H1 (cell line): ENCODE results near the gene PARD3. TPM values are rescaled to one million over a fixed set of nuclear protein-coding genes. Genes with fewer than 3 reads are reported as not detected.

Experiments
- CTCF ChIA-PET: fragments of 300-600 bp; sonication (Branson Sonifier 250); formaldehyde crosslinking; loops from one replicate; lab custom pipeline; 2021; ENCODE audit not compliant: partially characterized antibody; lab: Charles Lee
- POLR2A ChIA-PET: fragments of 300-600 bp; sonication (Branson Sonifier 250); formaldehyde crosslinking; loops from one replicate; lab custom pipeline; 2021; ENCODE audit warnings: inconsistent platforms; ENCODE audit not compliant: partially characterized antibody; lab: Charles Lee
- DNase-seq, 2 experiments: peaks; one replicate each; pipeline versions ENCODE4 v3.0.0 to v3.0.0-alpha.2; 2010 to 2022; ENCODE audit warnings: low spot score in 2 of 2, low read depth in 1 of 2, mixed read lengths in 1 of 2
- FAIRE-seq: peaks from 2 replicates; lab custom pipeline; 2011; peaks lifted over from hg19 to GRCh38; lab: Jason Lieb, UNC
- H2AFZ ChIP-seq: 2 replicates; pipeline ENCODE4 v1.8.1; 2012; ENCODE audit warnings: low read length, inconsistent platforms
- H2AK5ac ChIP-seq: 2 replicates; pipeline ENCODE4 v1.6.1; 2013; ENCODE audit warnings: low read depth, low read length
- H2BK120ac ChIP-seq: replicated peaks from 2 replicates; pipeline ENCODE3; 2013; ENCODE audit warnings: low read depth, low read length, inconsistent platforms
- H2BK12ac ChIP-seq: 2 replicates; pipeline ENCODE4 v1.6.1; 2013; ENCODE audit warnings: low read depth, low read length
- H2BK15ac ChIP-seq: 2 replicates; pipeline ENCODE4 v1.6.1; 2013; ENCODE audit warnings: low read length
- H2BK20ac ChIP-seq: 2 replicates; pipeline ENCODE4 v1.6.1; 2013; ENCODE audit warnings: low read length
- H2BK5ac ChIP-seq: 2 replicates; pipeline ENCODE4 v1.6.1; 2013; ENCODE audit warnings: low read depth, low read length
- H3K14ac ChIP-seq: 2 replicates; pipeline ENCODE4 v1.6.1; 2013; ENCODE audit warnings: inconsistent platforms; ENCODE audit not compliant: insufficient read length
- H3K18ac ChIP-seq: 2 replicates; pipeline ENCODE4 v1.6.1; 2013; ENCODE audit warnings: low read length; ENCODE audit errors: extremely low read depth
- H3K23ac ChIP-seq: 2 replicates; pipeline ENCODE4 v1.6.1; 2013; ENCODE audit warnings: inconsistent platforms; ENCODE audit not compliant: insufficient read length
- H3K23me2 ChIP-seq: 2 replicates; pipeline ENCODE4 v1.6.1; 2013; ENCODE audit warnings: low read depth, low read length
- H3K27ac ChIP-seq: 2 replicates; pipeline ENCODE4 v1.6.1; 2011; ENCODE audit warnings: low read depth, low read length, inconsistent platforms
- H3K27me3 ChIP-seq, 4 experiments: replicated peaks in 1 of 4; 1 replicate in 1 of 4; 2 replicates in 3 of 4; pipeline versions ENCODE4 v1.6.1 to v1.8.1; 2011 to 2013; ENCODE audit warnings: low read length in 3 of 4, mild to moderate bottlenecking in 3 of 4, inconsistent platforms in 2 of 4, mixed read lengths in 2 of 4, moderate library complexity in 1 of 4; ENCODE audit not compliant: control insufficient read depth in 3 of 4, insufficient read depth in 3 of 4; ENCODE audit errors: extremely low read depth in 1 of 4
- H3K36me3 ChIP-seq, 4 experiments: 2 replicates each; pipeline versions ENCODE4 v1.6.1 to v1.8.1; 2011 to 2013; ENCODE audit warnings: mild to moderate bottlenecking in 4 of 4, low read length in 3 of 4, moderate library complexity in 2 of 4, control low read depth in 1 of 4, inconsistent platforms in 1 of 4; ENCODE audit not compliant: insufficient read depth in 4 of 4, control insufficient read depth in 2 of 4
- H3K4ac ChIP-seq: replicated peaks from 2 replicates; pipeline ENCODE3; 2013; ENCODE audit warnings: low read length, low read depth, mixed read lengths, inconsistent platforms; ENCODE audit not compliant: insufficient read length
- H3K4me1 ChIP-seq, 4 experiments: replicated peaks in 1 of 4; 1 replicate in 1 of 4; 2 replicates in 3 of 4; pipeline versions ENCODE4 v1.6.1 to v1.8.1; 2011 to 2013; ENCODE audit warnings: low read length in 3 of 4, inconsistent platforms in 2 of 4, mixed read lengths in 1 of 4; ENCODE audit not compliant: insufficient read depth in 4 of 4, control insufficient read depth in 3 of 4
- H3K4me2 ChIP-seq, 2 experiments: 2 replicates each; pipeline versions ENCODE4 v1.6.1 to v1.8.1; 2011 to 2013; ENCODE audit warnings: low read depth in 2 of 2, low read length in 2 of 2, control low read depth in 1 of 2, inconsistent platforms in 1 of 2, mild to moderate bottlenecking in 1 of 2; ENCODE audit not compliant: insufficient read depth in 1 of 2
- H3K4me3 ChIP-seq, 4 experiments: fragments of 200-600, 300-600 bp in 1 of 4; sonication (generic), shearing (Covaris generic), sonication (Bioruptor Twin) in 1 of 4; 2 replicates each; pipeline versions ENCODE4 v1.5.1 to v1.8.1; 2011 to 2016; ENCODE audit warnings: low read length in 4 of 4, low read depth in 3 of 4, control low read depth in 2 of 4, inconsistent platforms in 2 of 4, mild to moderate bottlenecking in 2 of 4, mixed read lengths in 1 of 4, moderate library complexity in 1 of 4; ENCODE audit not compliant: insufficient read depth in 2 of 4; ENCODE audit errors: extremely low read depth in 1 of 4
- H3K56ac ChIP-seq: replicated peaks from 2 replicates; pipeline ENCODE3; 2013; ENCODE audit warnings: low read depth, mild to moderate bottlenecking, mixed read lengths, low read length, inconsistent platforms; ENCODE audit not compliant: insufficient read length
- H3K79me1 ChIP-seq: 2 replicates; pipeline ENCODE4 v1.6.1; 2013; ENCODE audit warnings: low read depth, low read length, control low read depth
- H3K79me2 ChIP-seq, 2 experiments: 2 replicates each; pipeline versions ENCODE4 v1.6.1 to v1.8.1; 2012 to 2013; ENCODE audit warnings: low read length in 2 of 2, mild to moderate bottlenecking in 2 of 2, inconsistent platforms in 1 of 2; ENCODE audit not compliant: insufficient read depth in 2 of 2, control insufficient read depth in 1 of 2
- H3K9ac ChIP-seq, 4 experiments: replicated peaks in 1 of 4; 1 replicate in 1 of 4; 2 replicates in 3 of 4; pipeline versions ENCODE4 v1.6.1 to v1.8.1; 2011 to 2013; ENCODE audit warnings: low read depth in 3 of 4, low read length in 3 of 4, control low read depth in 2 of 4, mild to moderate bottlenecking in 2 of 4, moderate library complexity in 2 of 4, inconsistent platforms in 1 of 4; ENCODE audit errors: extremely low read depth in 1 of 4
- H3K9me3 ChIP-seq, 2 experiments: 2 replicates each; pipeline versions ENCODE4 v1.6.1 to v1.8.1; 2012 to 2013; ENCODE audit warnings: mild to moderate bottlenecking in 2 of 2, moderate library complexity in 2 of 2, control low read depth in 1 of 2, inconsistent platforms in 1 of 2, low read depth in 1 of 2, low read length in 1 of 2, mixed read lengths in 1 of 2; ENCODE audit not compliant: insufficient read depth in 2 of 2
- H4K20me1 ChIP-seq, 2 experiments: replicated peaks in 1 of 2; 2 replicates each; pipeline versions ENCODE3 to v1.8.1; 2011 to 2013; ENCODE audit warnings: inconsistent platforms in 2 of 2, low read length in 2 of 2, mild to moderate bottlenecking in 1 of 2; ENCODE audit not compliant: insufficient read depth in 2 of 2, control insufficient read depth in 1 of 2
- H4K5ac ChIP-seq: 2 replicates; pipeline ENCODE4 v1.6.1; 2013; ENCODE audit warnings: low read length, low read depth, mixed read lengths, inconsistent platforms; ENCODE audit not compliant: insufficient read length
- H4K8ac ChIP-seq: 2 replicates; pipeline ENCODE4 v1.8.0; 2013; ENCODE audit warnings: mild to moderate bottlenecking, moderate library complexity, low read length, inconsistent platforms; ENCODE audit not compliant: insufficient read depth; ENCODE audit errors: extremely low read depth
- H4K91ac ChIP-seq: replicated peaks from 2 replicates; pipeline ENCODE3; 2013; ENCODE audit warnings: low read length, mixed read lengths, inconsistent platforms; ENCODE audit not compliant: insufficient read length
- CHD2 ChIP-seq: IDR thresholded peaks from 2 replicates; pipeline ENCODE4 v1.6.1; 2012; ENCODE audit warnings: low read length, improper control_type of control experiment
- CREB1 ChIP-seq: IDR thresholded peaks from 2 replicates; pipeline ENCODE4 v1.6.1; 2012; ENCODE audit warnings: inconsistent platforms
- FOSL1 ChIP-seq: IDR thresholded peaks from 2 replicates; pipeline ENCODE4 v1.6.1; 2011; ENCODE audit warnings: mild to moderate bottlenecking, low read depth, low read length, moderate library complexity; ENCODE audit not compliant: insufficient read depth
- JUN ChIP-seq: IDR thresholded peaks from 2 replicates; pipeline ENCODE4 v1.6.1; 2011; ENCODE audit warnings: low read depth, mild to moderate bottlenecking, improper control_type of control experiment, low read length
- JUND ChIP-seq: IDR thresholded peaks from 2 replicates; pipeline ENCODE4 v1.6.1; 2011; ENCODE audit warnings: mild to moderate bottlenecking, improper control_type of control experiment, low read length
- NANOG ChIP-seq: IDR thresholded peaks from 2 replicates; pipeline ENCODE4 v1.6.1; 2011; ENCODE audit warnings: low read length, low read depth, mild to moderate bottlenecking, inconsistent platforms; ENCODE audit not compliant: insufficient read depth, poor library complexity, severe bottlenecking
- RAD21 ChIP-seq, 2 experiments: IDR thresholded peaks in 1 of 2; conservative IDR thresholded peaks in 1 of 2; 2 replicates each; pipeline ENCODE4 v1.6.1; 2011; ENCODE audit warnings: low read depth in 2 of 2, low read length in 2 of 2, improper control_type of control experiment in 1 of 2, inconsistent platforms in 1 of 2, mild to moderate bottlenecking in 1 of 2, moderate library complexity in 1 of 2
- RXRA ChIP-seq: IDR thresholded peaks from 2 replicates; pipeline ENCODE4 v1.6.1; 2011; ENCODE audit warnings: low read depth, mild to moderate bottlenecking, low read length, moderate library complexity; ENCODE audit not compliant: insufficient read depth
- SP2 ChIP-seq: IDR thresholded peaks from 2 replicates; pipeline ENCODE4 v1.6.1; 2012; ENCODE audit warnings: mild to moderate bottlenecking, low read length, inconsistent platforms
- SP4 ChIP-seq: IDR thresholded peaks from 2 replicates; pipeline ENCODE4 v1.6.1; 2012; ENCODE audit warnings: low read length, inconsistent platforms
- TCF12 ChIP-seq: IDR thresholded peaks from 2 replicates; pipeline ENCODE4 v1.6.1; 2011; ENCODE audit warnings: low read depth, mild to moderate bottlenecking, low read length
- WGBS, 2 experiments: shearing (Covaris generic) in 1 of 2; methylation state at CpG; one replicate each; pipeline versions ENCODE4 v1.1.6 to v1.1.7; 2013 to 2015; ENCODE audit warnings: low lambda C conversion rate in 2 of 2, mixed read lengths in 2 of 2, inconsistent platforms in 1 of 2, low coverage in 1 of 2, missing lambda C conversion rate in 1 of 2; ENCODE audit not compliant: insufficient replicate concordance in 2 of 2, insufficient coverage in 1 of 2, insufficient read length in 1 of 2; ENCODE audit errors: extremely low coverage in 1 of 2, missing lambda C conversion rate in 1 of 2; 5-methylcytosine and 5-hydroxymethylcytosine counted together
- polyA plus RNA-seq, 7 experiments: library from polyadenylated mRNA; depleted of rRNA in 3 of 7; stranded (reverse) in 5 of 7; unstranded in 2 of 7; fragments of >200 nt in 5 of 7; fragments of 200-250 nt in 2 of 7; gene quantifications; 1 replicate in 5 of 7; 2 replicates in 1 of 7; 4 replicates in 1 of 7; pipeline versions ENCODE4 v1.2.1 to v1.2.3, GENCODE V29; 2011 to 2013; ENCODE audit warnings: missing spikeins in 2 of 7, mixed read lengths in 2 of 7
- total RNA-seq: library from RNA; stranded (reverse); fragmentation: NEBNext Ultra II Directional; extraction: Animal tissue kit (Norgen Biotek cat#: 25700); gene quantifications from 2 replicates; pipeline ENCODE4 v1.2.1, GENCODE V29; 2021
- TF ChIP-seq, protein P1 (sequence below): IDR thresholded peaks from 2 replicates; pipeline ENCODE4 v1.6.1; 2011; ENCODE audit warnings: low read length, improper control_type of control experiment

The PARD3 gene
- total and polyA plus RNA-seq, 2 of the 8 experiments (the other 6 are each of a cell fraction or from before 2014, with no cell fraction given): 19.7 to 49.1 TPM

DNA sequence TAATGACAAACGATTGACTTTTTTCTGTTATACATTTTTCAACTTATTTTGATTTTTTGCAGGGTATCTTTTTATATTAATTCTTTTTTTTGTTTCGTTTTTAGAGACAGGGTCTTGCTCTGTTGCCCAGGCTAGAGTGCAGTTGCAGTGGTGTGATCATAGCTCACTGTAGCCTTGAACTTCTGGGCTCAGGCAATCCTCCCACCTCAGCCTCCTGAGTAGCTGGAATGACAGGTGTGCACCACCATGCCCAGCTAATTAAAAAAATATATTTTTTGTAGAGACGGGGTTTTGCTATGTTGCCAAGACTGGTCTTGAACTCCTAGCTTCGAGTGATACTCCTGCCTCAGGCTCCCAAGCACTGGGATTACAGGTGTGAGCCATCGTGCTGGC, 601.3 kb downstream of the PARD3 start:
- Histone ChIP-seq H3K23me2 (no peaks in the 10 kb centered on the region), H3K9me3 (no peaks in the 10 kb centered on the region), H3K18ac (no peak overlapping the region), H4K5ac (no peak overlapping the region), H3K36me3 (no peaks in the 10 kb centered on the region), H3K4me3 (no peak overlapping the region), H2BK5ac (no peak overlapping the region), H2AK5ac (no peak overlapping the region), H3K56ac (no peak overlapping the region), H2BK15ac (no peak overlapping the region), H3K4me2 (no peak overlapping the region), H2BK12ac (no peak overlapping the region), H3K27ac (no peak overlapping the region), H3K14ac (no peak overlapping the region), H4K8ac (no peak overlapping the region), H2AFZ (no peak overlapping the region)
- DNase-seq: no peak
- TF ChIP-seq, protein P1, sequence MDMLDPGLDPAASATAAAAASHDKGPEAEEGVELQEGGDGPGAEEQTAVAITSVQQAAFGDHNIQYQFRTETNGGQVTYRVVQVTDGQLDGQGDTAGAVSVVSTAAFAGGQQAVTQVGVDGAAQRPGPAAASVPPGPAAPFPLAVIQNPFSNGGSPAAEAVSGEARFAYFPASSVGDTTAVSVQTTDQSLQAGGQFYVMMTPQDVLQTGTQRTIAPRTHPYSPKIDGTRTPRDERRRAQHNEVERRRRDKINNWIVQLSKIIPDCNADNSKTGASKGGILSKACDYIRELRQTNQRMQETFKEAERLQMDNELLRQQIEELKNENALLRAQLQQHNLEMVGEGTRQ: no peak
- no peak for TF ChIP-seq FOSL1
- no peak for TF ChIP-seq NANOG
- TF ChIP-seq RAD21 (IDR thresholded peaks at IDR 0.05 in 1 of 2, conservative IDR thresholded peaks at IDR 0.05 in 1 of 2; ENCODE audit: low read depth in 2 of 2, low read length in 2 of 2): no peak
- TF ChIP-seq TCF12: no peak
- TF ChIP-seq CHD2: no peak
- TF ChIP-seq CREB1: no peak
- no peak for TF ChIP-seq SP2
- TF ChIP-seq SP4: no peak
- no peak for TF ChIP-seq JUN
- no peak for TF ChIP-seq JUND
- no peak for TF ChIP-seq RXRA
- TF ChIP-seq, all 59 proteins: peak for 0
- no peak overlapping the region for H3K23ac ChIP-seq
- POLR2A ChIA-PET: no interaction called here
- no peak overlapping the region for H3K9ac ChIP-seq
- H3K79me2 ChIP-seq: no peaks in the 10 kb centered on the region
- no peak overlapping the region for H2BK20ac ChIP-seq
- no peaks in the 10 kb centered on the region for H3K4me1 ChIP-seq
- H2BK120ac ChIP-seq: no peak overlapping the region
- WGBS, 2 experiments: 90% methylated on average over 5 of the region's 5 CpGs; no CpG with 5 or more reads in 1 of the 2 experiments
- H4K91ac ChIP-seq: no peak overlapping the region
- H3K27me3 ChIP-seq: no peaks in the 10 kb centered on the region; a peak in 1 of 7 replicates
- H3K4ac ChIP-seq: no peak overlapping the region
- no peaks in the 10 kb centered on the region for H4K20me1 ChIP-seq
- no peaks in the 10 kb centered on the region for H3K79me1 ChIP-seq
- no peak for FAIRE-seq
- CTCF ChIA-PET: no interaction called here
